HepG2 (cell line): ENCODE measurements around the gene EDNRB. TPM values are rescaled to one million over a fixed set of nuclear protein-coding genes. Genes with fewer than 3 reads are reported as not detected.

Source experiments
- ATAC-seq: fragments of 200-7000 bp; cut with Tn5 transposase; 3 replicates; pipeline ENCODE4 v1.9.1; 2020; ENCODE audit warnings: mild to moderate bottlenecking, moderate library complexity
- BruUV-seq: library from RNA; stranded (reverse); fragments of 400-500 nt; replicated peaks from 2 replicates; lab custom pipeline; 2021; lab: Mats Ljungman, UMichigan
- CTCF ChIA-PET: fragments of 300-600 bp; formaldehyde crosslinking; extraction: SDS; loops from one replicate; lab custom pipeline; 2021; ENCODE audit warnings: low total read pairs, inconsistent platforms, low intra/inter-chr PET ratio; lab: Yijun Ruan, JAX
- POLR2A ChIA-PET: fragments of 350-600 bp; sonication (Branson Sonifier 250); formaldehyde crosslinking; loops from one replicate; lab custom pipeline; 2020; ENCODE audit warnings: antibody characterized with exemption, inconsistent platforms; lab: Yijun Ruan, JAX
- DNase-seq: peaks from one replicate; pipeline ENCODE4 v3.0.0-alpha.2; 2015; ENCODE audit warnings: low spot score
- FAIRE-seq: peaks from 3 replicates; lab custom pipeline; 2011; peaks lifted over from hg19 to GRCh38; lab: Jason Lieb, UNC
- H2AFZ ChIP-seq: one replicate; pipeline ENCODE4 v1.6.1; 2011; ENCODE audit warnings: low read length, inconsistent platforms
- H3K27ac ChIP-seq: fragments of 300-600 bp; 3 replicates; pipeline ENCODE4 v1.8.0; 2011; ENCODE audit warnings: mixed run types, mild to moderate bottlenecking, mixed read lengths, low read length, inconsistent platforms; ENCODE audit not compliant: insufficient read depth; ENCODE audit errors: extremely low read length
- H3K27me3 ChIP-seq, 2 experiments: fragments of 200-600 bp in 1 of 2; 2 replicates in 1 of 2; 3 replicates in 1 of 2; pipeline versions ENCODE4 v1.6.0 to v1.8.0; 2011; ENCODE audit warnings: low read length in 2 of 2, mild to moderate bottlenecking in 2 of 2, moderate library complexity in 2 of 2, inconsistent platforms in 1 of 2; ENCODE audit not compliant: insufficient read depth in 2 of 2, control insufficient read depth in 1 of 2
- H3K36me3 ChIP-seq, 2 experiments: fragments of 200-600 bp in 1 of 2; replicated peaks in 1 of 2; 2 replicates in 1 of 2; 3 replicates in 1 of 2; pipeline versions ENCODE4 v1.5.1 to v1.8.0; 2011; ENCODE audit warnings: low read length in 2 of 2, inconsistent platforms in 1 of 2; ENCODE audit not compliant: insufficient read depth in 2 of 2, control insufficient read depth in 1 of 2
- H3K4me1 ChIP-seq: 2 replicates; pipeline ENCODE4 v1.5.1; 2012; ENCODE audit warnings: low read length, inconsistent platforms; ENCODE audit not compliant: insufficient read depth
- H3K4me2 ChIP-seq: 2 replicates; pipeline ENCODE4 v1.6.0; 2011; ENCODE audit warnings: low read depth, low read length, inconsistent platforms
- H3K4me3 ChIP-seq, 3 experiments: fragments of 200-600 bp in 1 of 3; sonication (generic), shearing (Covaris generic) in 1 of 3; replicated peaks in 1 of 3; 2 replicates each; pipeline ENCODE4 v1.5.1; 2011 to 2016; ENCODE audit warnings: low read length in 3 of 3, inconsistent platforms in 2 of 3, low read depth in 2 of 3, mild to moderate bottlenecking in 2 of 3, control low read depth in 1 of 3, mixed read lengths in 1 of 3; ENCODE audit not compliant: insufficient read depth in 1 of 3
- H3K79me2 ChIP-seq: one replicate; pipeline ENCODE4 v1.6.1; 2011; ENCODE audit warnings: low read length, inconsistent platforms; ENCODE audit not compliant: insufficient read depth
- H3K9ac ChIP-seq: 2 replicates; pipeline ENCODE4 v1.6.0; 2011; ENCODE audit warnings: mild to moderate bottlenecking, low read depth, low read length, inconsistent platforms; ENCODE audit not compliant: insufficient read depth
- H3K9me3 ChIP-seq: 2 replicates; pipeline ENCODE4 v1.5.1; 2012; ENCODE audit warnings: mild to moderate bottlenecking, low read length
- H4K20me1 ChIP-seq: 2 replicates; pipeline ENCODE4 v1.6.0; 2011; ENCODE audit warnings: inconsistent platforms, mild to moderate bottlenecking, low read length, moderate library complexity; ENCODE audit not compliant: insufficient read depth
- BORCS8-MEF2B ChIP-seq: sonication (generic); formaldehyde crosslinking; IDR thresholded peaks from 2 replicates; pipeline ENCODE4 v1.8.0; 2022; ENCODE audit warnings: mild to moderate bottlenecking, missing genetic modification reagents
- GATAD1 ChIP-seq: IDR thresholded peaks from 2 replicates; pipeline ENCODE4 v1.6.1; 2016; ENCODE audit warnings: missing genetic modification reagents, missing compliant biosample characterization
- HDAC1 ChIP-seq: sonication (generic); formaldehyde crosslinking; IDR thresholded peaks from 2 replicates; pipeline ENCODE4 v1.5.1; 2020; ENCODE audit warnings: mild to moderate bottlenecking, missing genetic modification reagents
- IRX3 ChIP-seq: sonication (generic); formaldehyde crosslinking; IDR thresholded peaks from 2 replicates; pipeline ENCODE4 v1.8.1; 2023; ENCODE audit warnings: mild to moderate bottlenecking, low read depth, missing genetic modification reagents, borderline replicate concordance
- PAX8 ChIP-seq: sonication (generic); formaldehyde crosslinking; IDR thresholded peaks from 2 replicates; pipeline ENCODE4 v1.8.0; 2022; ENCODE audit warnings: mild to moderate bottlenecking, missing genetic modification reagents, borderline replicate concordance
- PITX1 ChIP-seq: sonication (generic); formaldehyde crosslinking; IDR thresholded peaks from 2 replicates; pipeline ENCODE4 v1.5.1; 2020; ENCODE audit warnings: mild to moderate bottlenecking, missing genetic modification reagents
- SCMH1 ChIP-seq: sonication (generic); formaldehyde crosslinking; IDR thresholded peaks from 2 replicates; pipeline ENCODE4 v1.9.0; 2021; ENCODE audit warnings: missing genetic modification reagents, mild to moderate bottlenecking, borderline replicate concordance
- SRY ChIP-seq: sonication (generic); formaldehyde crosslinking; IDR thresholded peaks from 2 replicates; pipeline ENCODE4 v1.8.0; 2022; ENCODE audit warnings: mild to moderate bottlenecking, missing genetic modification reagents
- ZNF446 ChIP-seq: sonication (generic); formaldehyde crosslinking; IDR thresholded peaks from 2 replicates; pipeline ENCODE4 v1.5.0; 2020; ENCODE audit warnings: mild to moderate bottlenecking, missing genetic modification reagents
- ZNF484 ChIP-seq: sonication (generic); formaldehyde crosslinking; IDR thresholded peaks from 2 replicates; pipeline ENCODE4 v1.5.1; 2020; ENCODE audit warnings: mild to moderate bottlenecking, low read depth, missing genetic modification reagents, borderline replicate concordance
- ZNF549 ChIP-seq: sonication (generic); formaldehyde crosslinking; IDR thresholded peaks from 2 replicates; pipeline ENCODE4 v1.5.0; 2020; ENCODE audit warnings: missing genetic modification reagents
- ZNF724P ChIP-seq: sonication (generic); formaldehyde crosslinking; IDR thresholded peaks from 2 replicates; pipeline ENCODE4 v1.8.0; 2022; ENCODE audit warnings: missing genetic modification reagents, borderline replicate concordance
- ZSCAN30 ChIP-seq: sonication (generic); formaldehyde crosslinking; IDR thresholded peaks from 2 replicates; pipeline ENCODE4 v1.5.0; 2020; ENCODE audit warnings: mild to moderate bottlenecking, missing genetic modification reagents
- ZSCAN5A ChIP-seq: sonication (generic); formaldehyde crosslinking; IDR thresholded peaks from 2 replicates; pipeline ENCODE4 v1.8.0; 2022; ENCODE audit warnings: mild to moderate bottlenecking, missing genetic modification reagents, borderline replicate concordance
- WGBS: methylation state at CpG from one replicate; pipeline ENCODE4 v1.1.6; 2017; ENCODE audit warnings: low lambda C conversion rate; 5-methylcytosine and 5-hydroxymethylcytosine counted together
- in situ Hi-C: cut with HindIII; loops from 2 replicates; pipeline ENCODE4 v1.10.0; 2017; ENCODE audit warnings: low pct_unique_long_range_greater_than_20kb; ENCODE audit not compliant: extremely low pct_ligation_motif_present
- intact Hi-C: fragments of 100-400 bp; cut with micrococcal nuclease; formaldehyde crosslinking; loops from one replicate; pipeline ENCODE4 v1.10.0; 2022; ENCODE audit not compliant: unreplicated experiment
- polyA plus RNA-seq, 8 experiments: library from polyadenylated mRNA; depleted of rRNA in 3 of 8; stranded (reverse) in 7 of 8; unstranded in 1 of 8; fragments of >200 nt; fragmentation: Illumina TruSeq in 4 of 8; extraction: Trizol in 4 of 8; gene quantifications; 2 replicates each; pipeline versions ENCODE4 v1.2.1 to v1.2.3, GENCODE V29; 2011 to 2016; ENCODE audit warnings: low read depth in 4 of 8, missing spikeins in 1 of 8, mixed read lengths in 1 of 8; ENCODE audit not compliant: insufficient read depth in 1 of 8
- total RNA-seq, 5 experiments: library from RNA; depleted of rRNA; stranded (reverse); fragments of >200 nt; fragmentation: Illumina TruSeq; extraction: Trizol; gene quantifications; 2 replicates each; pipeline ENCODE4 v1.2.3, GENCODE V29; 2016; ENCODE audit warnings: low read depth in 1 of 5
- TF ChIP-seq, protein P1 (sequence below): IDR thresholded peaks from 2 replicates; pipeline ENCODE4 v1.6.1; 2016; ENCODE audit warnings: missing biosample characterization, missing genetic modification reagents, low read depth
- TF ChIP-seq, protein P2 (sequence below): IDR thresholded peaks from 2 replicates; pipeline ENCODE4 v1.6.1; 2016; ENCODE audit warnings: mild to moderate bottlenecking
- TF ChIP-seq, protein P3 (sequence below): sonication (generic); formaldehyde crosslinking; IDR thresholded peaks from 2 replicates; pipeline ENCODE4 v1.8.1; 2022; ENCODE audit warnings: low read depth, mild to moderate bottlenecking, missing genetic modification reagents
- TF ChIP-seq, protein P4 (sequence below): conservative IDR thresholded peaks from 2 replicates; pipeline ENCODE4 v1.6.1; 2018; ENCODE audit warnings: missing genetic modification reagents

Gene EDNRB
- total and polyA plus RNA-seq, 2 of the 13 experiments (the other 11 are each of a cell fraction or from before 2014, with no cell fraction given): not detected

- 7% methylated on average over 3 of the region's 3 CpGs for WGBS
- no TSS peak for BruUV-seq
- TF ChIP-seq ZNF724P (CRISPR knock-in tag): no peak
- TF ChIP-seq, protein P1, sequence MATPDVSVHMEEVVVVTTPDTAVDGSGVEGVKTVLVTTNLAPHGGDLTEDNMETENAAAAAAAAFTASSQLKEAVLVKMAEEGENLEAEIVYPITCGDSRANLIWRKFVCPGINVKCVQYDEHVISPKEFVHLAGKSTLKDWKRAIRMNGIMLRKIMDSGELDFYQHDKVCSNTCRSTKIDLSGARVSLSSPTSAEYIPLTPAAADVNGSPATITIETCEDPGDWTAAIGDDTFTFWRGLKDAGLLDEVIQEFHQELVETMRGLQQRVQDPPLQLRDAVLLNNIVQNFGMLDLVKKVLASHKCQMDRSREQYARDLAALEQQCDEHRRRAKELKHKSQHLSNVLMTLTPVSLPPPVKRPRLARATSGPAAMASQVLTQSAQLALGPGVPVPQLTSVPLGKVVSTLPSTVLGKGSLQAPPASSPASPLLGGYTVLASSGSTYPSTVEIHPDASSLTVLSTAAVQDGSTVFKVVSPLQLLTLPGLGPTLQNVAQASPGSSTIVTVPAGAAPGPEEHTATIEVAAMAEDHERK (CRISPR knock-in tag): no peak
- TF ChIP-seq BORCS8-MEF2B (CRISPR knock-in tag): no peak
- TF ChIP-seq, protein P2, sequence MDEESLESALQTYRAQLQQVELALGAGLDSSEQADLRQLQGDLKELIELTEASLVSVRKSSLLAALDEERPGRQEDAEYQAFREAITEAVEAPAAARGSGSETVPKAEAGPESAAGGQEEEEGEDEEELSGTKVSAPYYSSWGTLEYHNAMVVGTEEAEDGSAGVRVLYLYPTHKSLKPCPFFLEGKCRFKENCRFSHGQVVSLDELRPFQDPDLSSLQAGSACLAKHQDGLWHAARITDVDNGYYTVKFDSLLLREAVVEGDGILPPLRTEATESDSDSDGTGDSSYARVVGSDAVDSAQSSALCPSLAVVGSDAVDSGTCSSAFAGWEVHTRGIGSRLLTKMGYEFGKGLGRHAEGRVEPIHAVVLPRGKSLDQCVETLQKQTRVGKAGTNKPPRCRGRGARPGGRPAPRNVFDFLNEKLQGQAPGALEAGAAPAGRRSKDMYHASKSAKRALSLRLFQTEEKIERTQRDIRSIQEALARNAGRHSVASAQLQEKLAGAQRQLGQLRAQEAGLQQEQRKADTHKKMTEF (CRISPR knock-in tag): no peak
- TF ChIP-seq ZNF446 (CRISPR knock-in tag): no peak
- no peak for TF ChIP-seq ZSCAN5A (CRISPR knock-in tag)
- TF ChIP-seq IRX3 (CRISPR knock-in tag): no peak
- TF ChIP-seq PITX1 (CRISPR knock-in tag): no peak
- TF ChIP-seq SRY: no peak
- TF ChIP-seq, protein P3, sequence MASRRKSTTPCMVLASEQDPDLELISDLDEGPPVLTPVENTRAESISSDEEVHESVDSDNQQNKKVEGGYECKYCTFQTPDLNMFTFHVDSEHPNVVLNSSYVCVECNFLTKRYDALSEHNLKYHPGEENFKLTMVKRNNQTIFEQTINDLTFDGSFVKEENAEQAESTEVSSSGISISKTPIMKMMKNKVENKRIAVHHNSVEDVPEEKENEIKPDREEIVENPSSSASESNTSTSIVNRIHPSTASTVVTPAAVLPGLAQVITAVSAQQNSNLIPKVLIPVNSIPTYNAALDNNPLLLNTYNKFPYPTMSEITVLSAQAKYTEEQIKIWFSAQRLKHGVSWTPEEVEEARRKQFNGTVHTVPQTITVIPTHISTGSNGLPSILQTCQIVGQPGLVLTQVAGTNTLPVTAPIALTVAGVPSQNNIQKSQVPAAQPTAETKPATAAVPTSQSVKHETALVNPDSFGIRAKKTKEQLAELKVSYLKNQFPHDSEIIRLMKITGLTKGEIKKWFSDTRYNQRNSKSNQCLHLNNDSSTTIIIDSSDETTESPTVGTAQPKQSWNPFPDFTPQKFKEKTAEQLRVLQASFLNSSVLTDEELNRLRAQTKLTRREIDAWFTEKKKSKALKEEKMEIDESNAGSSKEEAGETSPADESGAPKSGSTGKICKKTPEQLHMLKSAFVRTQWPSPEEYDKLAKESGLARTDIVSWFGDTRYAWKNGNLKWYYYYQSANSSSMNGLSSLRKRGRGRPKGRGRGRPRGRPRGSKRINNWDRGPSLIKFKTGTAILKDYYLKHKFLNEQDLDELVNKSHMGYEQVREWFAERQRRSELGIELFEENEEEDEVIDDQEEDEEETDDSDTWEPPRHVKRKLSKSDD (CRISPR knock-in tag): no peak
- TF ChIP-seq ZSCAN30 (CRISPR knock-in tag): no peak
- TF ChIP-seq HDAC1 (CRISPR knock-in tag): no peak
- TF ChIP-seq GATAD1 (CRISPR knock-in tag): no peak
- TF ChIP-seq SCMH1 (CRISPR knock-in tag): no peak
- TF ChIP-seq, protein P4, sequence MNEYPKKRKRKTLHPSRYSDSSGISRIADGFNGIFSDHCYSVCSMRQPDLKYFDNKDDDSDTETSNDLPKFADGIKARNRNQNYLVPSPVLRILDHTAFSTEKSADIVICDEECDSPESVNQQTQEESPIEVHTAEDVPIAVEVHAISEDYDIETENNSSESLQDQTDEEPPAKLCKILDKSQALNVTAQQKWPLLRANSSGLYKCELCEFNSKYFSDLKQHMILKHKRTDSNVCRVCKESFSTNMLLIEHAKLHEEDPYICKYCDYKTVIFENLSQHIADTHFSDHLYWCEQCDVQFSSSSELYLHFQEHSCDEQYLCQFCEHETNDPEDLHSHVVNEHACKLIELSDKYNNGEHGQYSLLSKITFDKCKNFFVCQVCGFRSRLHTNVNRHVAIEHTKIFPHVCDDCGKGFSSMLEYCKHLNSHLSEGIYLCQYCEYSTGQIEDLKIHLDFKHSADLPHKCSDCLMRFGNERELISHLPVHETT (CRISPR knock-in tag): no peak
- TF ChIP-seq ZNF484: no peak
- TF ChIP-seq PAX8 (CRISPR knock-in tag): no peak
- TF ChIP-seq ZNF549 (CRISPR knock-in tag): no peak
Observed at GRCh38 chr13:77861741-77862140, 56.9 kb downstream of the EDNRB start.

More at GRCh38 chr13:77861741-77862140, 56.9 kb downstream of the EDNRB start:
- H3K9me3 ChIP-seq: peaks cover 25% of the 10 kb centered on the region; the same call in 1 of the 2 replicates
- H2AFZ ChIP-seq: no peak overlapping the region
- H4K20me1 ChIP-seq: no peaks in the 10 kb centered on the region
- no peak overlapping the region for H3K4me2 ChIP-seq
- no peak overlapping the region for H3K4me3 ChIP-seq
- no peaks in the 10 kb centered on the region; a peak in 1 of 5 replicates for H3K27me3 ChIP-seq
- H3K9ac ChIP-seq: no peak overlapping the region
- H3K4me1 ChIP-seq: no peaks in the 10 kb centered on the region
- ChIA-PET POLR2A (no interaction called here), CTCF (no interaction called here)
- H3K27ac ChIP-seq: no peak overlapping the region
- no peaks in the 10 kb centered on the region for H3K79me2 ChIP-seq
- H3K36me3 ChIP-seq: no peaks in the 10 kb centered on the region
- DNase-seq: no peak
- intact Hi-C loops: no loop called here
- FAIRE-seq: no peak
- ATAC-seq: no peak
- in situ Hi-C loops: no loop called here
